Right renal cortex interstitium (tissue), 3 donors: ENCODE results near the gene UNC5CL. TPM values are rescaled to one million over a fixed set of nuclear protein-coding genes. Genes with fewer than 3 reads are reported as not detected.

Experiments
- DNase-seq, 3 donors: peaks; one replicate each; pipeline ENCODE4 v3.0.0-alpha.2; 2013; ENCODE audit warnings: low read depth in 3 of 3, low spot score in 2 of 3
- polyA plus RNA-seq, 3 donors: library from polyadenylated mRNA; unstranded; fragments of 120-200 nt; gene quantifications; one replicate each; pipeline ENCODE4 v1.2.1, GENCODE V29; 2013; ENCODE audit not compliant: insufficient read length in 3 of 3

UNC5CL gene
- polyA plus RNA-seq, 3 donors, result 5.2 to 6.0 (median 5.2) TPM

GRCh38 chr6:40977695-40978094 is 61.3 kb downstream of the UNC5CL start:
- DNase-seq, result no peak

DNA sequence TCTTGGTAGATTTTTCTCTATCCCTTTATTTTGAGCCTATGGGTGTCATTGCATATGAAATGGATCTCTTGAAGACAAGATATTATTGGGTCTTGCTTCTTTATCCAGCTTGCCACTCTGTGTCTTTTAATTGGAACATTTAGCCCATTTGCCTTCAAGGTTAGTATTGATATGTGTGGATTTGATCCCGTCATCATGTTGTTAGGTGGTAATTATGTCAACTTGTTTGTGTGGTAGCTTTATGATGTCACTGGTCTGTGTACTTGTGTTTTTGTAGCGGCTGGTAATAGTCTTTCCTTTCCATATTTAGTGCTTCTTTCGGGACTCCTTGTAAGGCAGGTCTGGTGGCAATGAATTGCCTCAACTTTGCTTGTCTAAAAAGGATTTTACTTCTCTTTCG is 61.9 kb downstream of the UNC5CL start:
- DNase-seq, result no peak

Other genes starting within 250 kb of the UNC5CL start
- gene TSPO2, start 3.2 kb upstream of the UNC5CL start, polyA plus RNA-seq, result under 1 TPM; 0.35 to 0.87 (median 0.44) TPM
- under 1 TPM; 0.23 to 0.60 (median 0.46) TPM for gene APOBEC2, start 14.0 kb upstream of the UNC5CL start, polyA plus RNA-seq
- gene OARD1, start 33.1 kb upstream of the UNC5CL start, polyA plus RNA-seq, result 10 to 100 TPM; 64.6 to 73.3 (median 70.2) TPM
- gene NFYA, start 33.8 kb upstream of the UNC5CL start, polyA plus RNA-seq, result 10 to 100 TPM; 52.5 to 55.6 (median 53.6) TPM
- 1 to 10 TPM in 1 of 3 donors, under 1 TPM in 2; 0.40 to 1.5 (median 0.72) TPM for gene TREML1, start 115.1 kb upstream of the UNC5CL start, polyA plus RNA-seq
- under 1 TPM; 0.29 to 0.59 (median 0.31) TPM for gene TREM2, start 123.9 kb upstream of the UNC5CL start, polyA plus RNA-seq
- under 1 TPM; 0.04 to 0.16 (median 0.10) TPM for gene TREML2, start 161.9 kb upstream of the UNC5CL start, polyA plus RNA-seq
- gene TREML4, start 189.1 kb upstream of the UNC5CL start, polyA plus RNA-seq, result not detected
- under 1 TPM in 1 of 3 donors, not detected in 2; 0.14 TPM for gene TREM1, start 247.5 kb upstream of the UNC5CL start, polyA plus RNA-seq